GM18861 (cell line): Measurements from ENCODE around the gene TTC1.
"Not testable (repeated sequence)": the region's sequence is repeated elsewhere in the genome, so short reads cannot be mapped to it uniquely, and the experiment has no call there.

Experiments used
- ATAC-seq: cut with Tn5 transposase; IDR thresholded peaks from one replicate; pipeline ENCODE4 v1.9.1; 2021; ENCODE audit not compliant: unreplicated experiment

The TTC1 gene

GRCh38 chr5:159993194-159993593, 15.7 kb upstream of the TTC1 start:
- ATAC-seq = no peak

- no peak for ATAC-seq
These were observed 13.0 kb upstream of the TTC1 start for GRCh38 chr5:159995907-159996306.

- ATAC-seq = no peak
These were observed 7.5 kb upstream of the TTC1 start for GRCh38 chr5:160001457-160001856.

GRCh38 chr5:160007514-160007913, 1.4 kb upstream of the TTC1 start:
- no peak for ATAC-seq

- not testable (repeated sequence) for ATAC-seq
These were observed 436 bp upstream of the TTC1 start for GRCh38 chr5:160008529-160008876.

- no peak for ATAC-seq
These were observed 651 bp downstream of the TTC1 start for GRCh38 chr5:160009591-160009989.

GRCh38 chr5:160011471-160011870, 2.5 kb downstream of the TTC1 start:
- no peak for ATAC-seq

- not testable (repeated sequence) for ATAC-seq
These were observed 5.3 kb downstream of the TTC1 start for GRCh38 chr5:160014197-160014596.

- no peak for ATAC-seq
These were observed 10.1 kb downstream of the TTC1 start for GRCh38 chr5:160018945-160019625.

GRCh38 chr5:160020266-160020770, 11.4 kb downstream of the TTC1 start:
- no peak for ATAC-seq

- no peak for ATAC-seq
These were observed 12.0 kb downstream of the TTC1 start for GRCh38 chr5:160020964-160021363.

GRCh38 chr5:160021831-160022446, 13.0 kb downstream of the TTC1 start:
- peak; percentile 86 for ATAC-seq

- no peak for ATAC-seq
These were observed 14.3 kb downstream of the TTC1 start for GRCh38 chr5:160023007-160023907.

GRCh38 chr5:160023908-160024630, 15.1 kb downstream of the TTC1 start:
- no peak for ATAC-seq

GRCh38 chr5:160029004-160029403, 20.1 kb downstream of the TTC1 start:
- no peak for ATAC-seq

GRCh38 chr5:160029540-160030139, 20.7 kb downstream of the TTC1 start:
- no peak for ATAC-seq

- ATAC-seq = no peak
These were observed 21.9 kb downstream of the TTC1 start for GRCh38 chr5:160030631-160031377.

GRCh38 chr5:160033546-160034252, 24.8 kb downstream of the TTC1 start:
- ATAC-seq = no peak

GRCh38 chr5:160036243-160036642, 27.3 kb downstream of the TTC1 start:
- ATAC-seq = no peak
